D341Med (cell line): ENCODE measurements around the gene CDH22.
A peak's percentile ranks its signal among the peaks of the same experiment; 100 is the strongest.

Source experiments
- DNase-seq: peaks from one replicate; pipeline ENCODE4 v3.0.0; 2012; ENCODE audit warnings: low spot score

CDH22 gene

GRCh38 chr20:46322641-46323040, 14.3 kb upstream of the CDH22 start:
- DNase-seq: no peak

- DNase-seq: no peak
Observed at GRCh38 chr20:46317685-46318177, 9.4 kb upstream of the CDH22 start.

GRCh38 chr20:46316984-46317684, 8.8 kb upstream of the CDH22 start:
- DNase-seq: no peak

GRCh38 chr20:46315311-46315710, 7.0 kb upstream of the CDH22 start:
- no peak for DNase-seq

GRCh38 chr20:46312945-46313861, 4.9 kb upstream of the CDH22 start:
- no peak for DNase-seq

GRCh38 chr20:46312075-46312944, 4.0 kb upstream of the CDH22 start:
- DNase-seq: peak; percentile 63

- no peak for DNase-seq
Observed at GRCh38 chr20:46311719-46312074, 3.4 kb upstream of the CDH22 start.

GRCh38 chr20:46311039-46311650, 2.8 kb upstream of the CDH22 start:
- DNase-seq: no peak

- DNase-seq: no peak
Observed at GRCh38 chr20:46309945-46310344, 1.6 kb upstream of the CDH22 start.

- no peak for DNase-seq
Observed at GRCh38 chr20:46307999-46308257, 370 bp downstream of the CDH22 start.

GRCh38 chr20:46307139-46307998, 929 bp downstream of the CDH22 start:
- peak; percentile 92 for DNase-seq

- DNase-seq: no peak
Observed at GRCh38 chr20:46306743-46307138, 1.6 kb downstream of the CDH22 start.

GRCh38 chr20:46305973-46306360, 2.3 kb downstream of the CDH22 start:
- DNase-seq: no peak

GRCh38 chr20:46305331-46305972, 2.8 kb downstream of the CDH22 start:
- no peak for DNase-seq

GRCh38 chr20:46304852-46305251, 3.4 kb downstream of the CDH22 start:
- no peak for DNase-seq

GRCh38 chr20:46304361-46304760, 3.9 kb downstream of the CDH22 start:
- DNase-seq: no peak

GRCh38 chr20:46303176-46303956, 4.9 kb downstream of the CDH22 start:
- DNase-seq: no peak

GRCh38 chr20:46302106-46302505, 6.2 kb downstream of the CDH22 start:
- DNase-seq: no peak

GRCh38 chr20:46300281-46300680, 8.0 kb downstream of the CDH22 start:
- no peak for DNase-seq

GRCh38 chr20:46299078-46299477, 9.2 kb downstream of the CDH22 start:
- no peak for DNase-seq
